Gastroesophageal sphincter (tissue), 4 donors: ENCODE results near the gene HBP1. TPM values are rescaled to one million over a fixed set of nuclear protein-coding genes. Genes with fewer than 3 reads are reported as not detected.

Experiments
- ATAC-seq: fragments of 150-250 bp; one replicate; pipeline ENCODE4 v1.9.1; 2016; ENCODE audit warnings: mild to moderate bottlenecking, moderate library complexity
- H3K27ac ChIP-seq, 4 donors: fragments of 200-600 bp; sonication (generic) in 3 of 4; 1 replicate in 3 of 4; 2 replicates in 1 of 4; pipeline ENCODE4 v1.5.1; 2016 to 2019
- H3K27me3 ChIP-seq: fragments of 200-600 bp; sonication (generic); one replicate; pipeline ENCODE4 v1.5.1; 2019
- H3K36me3 ChIP-seq, 2 donors: fragments of 200-600 bp; sonication (generic); one replicate each; pipeline ENCODE4 v1.5.1; 2019; ENCODE audit warnings: control low read depth in 1 of 2
- H3K4me1 ChIP-seq, 3 donors: fragments of 200-600 bp; sonication (generic); 1 replicate in 2 of 3; 2 replicates in 1 of 3; pipeline ENCODE4 v1.5.1; 2016 to 2019; ENCODE audit warnings: control low read depth in 2 of 3
- H3K4me3 ChIP-seq, 2 donors: fragments of 200-600 bp; sonication (generic); one replicate each; pipeline ENCODE4 v1.5.1; 2019; ENCODE audit warnings: mild to moderate bottlenecking in 1 of 2, moderate library complexity in 1 of 2
- H3K9me3 ChIP-seq, 3 donors: fragments of 200-600 bp; sonication (generic); one replicate each; pipeline ENCODE4 v1.5.1; 2017 to 2019; ENCODE audit warnings: control low read depth in 2 of 3
- EP300 ChIP-seq: sonication (generic); formaldehyde crosslinking; IDR thresholded peaks from one replicate; pipeline ENCODE4 v1.6.1; 2017; ENCODE audit warnings: antibody characterized with exemption, mild to moderate bottlenecking
- POLR2A ChIP-seq, 2 donors: fragments of 450-650 bp; IDR thresholded peaks; one replicate each; pipeline ENCODE4 v1.6.1; 2017; ENCODE audit warnings: antibody characterized with exemption in 2 of 2, mild to moderate bottlenecking in 2 of 2, moderate library complexity in 1 of 2
- POLR2AphosphoS5 ChIP-seq: sonication (generic); formaldehyde crosslinking; IDR thresholded peaks from one replicate; pipeline ENCODE4 v1.6.1; 2017; ENCODE audit warnings: antibody characterized with exemption
- WGBS, 2 donors: methylation state at CpG; one replicate each; pipeline ENCODE4 v1.1.5; 2018; ENCODE audit warnings: low coverage in 1 of 2; 5-methylcytosine and 5-hydroxymethylcytosine counted together
- total RNA-seq, 4 donors: library from RNA; depleted of rRNA; stranded (reverse); fragments of >200 nt; gene quantifications; one replicate each; pipeline ENCODE4 v1.1.0, GENCODE V29; 2016
- TF ChIP-seq, protein P1 (sequence below), 4 experiments: fragments of 200-600 bp in 2 of 4; fragments of 450-650 bp in 2 of 4; sonication (generic) in 1 of 4; IDR thresholded peaks; one replicate each; pipeline ENCODE4 v1.5.1; 2017 to 2019; ENCODE audit warnings: antibody characterized with exemption in 4 of 4, mild to moderate bottlenecking in 2 of 4, moderate library complexity in 2 of 4

HBP1 gene
- total RNA-seq, 4 donors from 2014 or later: 57.1 to 126 (median 118) TPM

DNA sequence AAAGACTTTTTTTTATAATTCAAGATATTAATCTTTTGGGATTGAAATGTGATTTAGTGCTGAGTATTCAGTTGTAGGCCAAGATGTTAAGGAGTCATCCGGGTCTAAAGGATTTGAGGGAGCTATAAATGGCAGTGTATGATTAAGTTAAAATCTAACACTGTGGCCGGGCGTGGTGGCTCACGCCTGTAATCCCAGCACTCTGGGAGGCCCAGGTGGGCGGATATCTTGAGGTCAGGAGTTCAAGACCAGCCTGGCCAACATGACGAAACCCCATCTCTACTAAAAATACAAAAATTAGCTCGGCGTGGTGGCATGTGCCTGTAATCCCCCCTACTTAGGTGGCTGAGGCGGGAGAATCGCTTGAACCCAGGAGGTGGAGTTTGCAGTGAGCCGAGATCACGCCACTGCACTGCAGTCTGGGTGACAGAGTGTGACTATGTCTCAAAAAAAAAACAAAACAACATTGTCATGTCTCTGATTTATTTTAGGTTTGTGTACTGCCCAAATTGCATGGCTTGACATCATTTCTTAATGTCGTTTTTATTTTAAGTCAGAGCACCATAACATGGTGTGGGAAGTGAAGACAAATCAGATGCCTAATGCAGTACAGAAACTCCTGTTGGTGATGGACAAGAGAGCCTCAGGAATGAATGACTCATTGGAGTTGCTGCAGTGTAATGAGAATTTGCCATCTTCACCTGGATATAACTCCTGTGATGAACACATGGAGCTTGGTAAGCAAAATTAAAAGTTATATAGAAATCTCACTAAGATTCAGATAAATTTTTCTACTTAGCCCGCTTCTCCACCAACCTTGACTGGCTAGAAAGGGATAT, 10.7 kb downstream of the HBP1 start:
- WGBS, 2 donors: 70 to 83% methylated on average over 7 to 12 of the region's 14 CpGs
- peaks cover 15 to 68% (median 17%) of the 10 kb centered on the region in 3 donors for H3K4me1 ChIP-seq
- no peak overlapping the region for H3K4me3 ChIP-seq
- H3K36me3 ChIP-seq: peaks cover 4 to 51% of the 10 kb centered on the region in 2 donors
- no peak for ATAC-seq
- TF ChIP-seq, protein P1, sequence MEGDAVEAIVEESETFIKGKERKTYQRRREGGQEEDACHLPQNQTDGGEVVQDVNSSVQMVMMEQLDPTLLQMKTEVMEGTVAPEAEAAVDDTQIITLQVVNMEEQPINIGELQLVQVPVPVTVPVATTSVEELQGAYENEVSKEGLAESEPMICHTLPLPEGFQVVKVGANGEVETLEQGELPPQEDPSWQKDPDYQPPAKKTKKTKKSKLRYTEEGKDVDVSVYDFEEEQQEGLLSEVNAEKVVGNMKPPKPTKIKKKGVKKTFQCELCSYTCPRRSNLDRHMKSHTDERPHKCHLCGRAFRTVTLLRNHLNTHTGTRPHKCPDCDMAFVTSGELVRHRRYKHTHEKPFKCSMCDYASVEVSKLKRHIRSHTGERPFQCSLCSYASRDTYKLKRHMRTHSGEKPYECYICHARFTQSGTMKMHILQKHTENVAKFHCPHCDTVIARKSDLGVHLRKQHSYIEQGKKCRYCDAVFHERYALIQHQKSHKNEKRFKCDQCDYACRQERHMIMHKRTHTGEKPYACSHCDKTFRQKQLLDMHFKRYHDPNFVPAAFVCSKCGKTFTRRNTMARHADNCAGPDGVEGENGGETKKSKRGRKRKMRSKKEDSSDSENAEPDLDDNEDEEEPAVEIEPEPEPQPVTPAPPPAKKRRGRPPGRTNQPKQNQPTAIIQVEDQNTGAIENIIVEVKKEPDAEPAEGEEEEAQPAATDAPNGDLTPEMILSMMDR (IDR thresholded peaks at IDR 0.05): no peak
- TF ChIP-seq EP300 (no peak), POLR2A (IDR thresholded peaks at IDR 0.05) (no peak), POLR2AphosphoS5 (no peak)
- H3K27me3 ChIP-seq: no peaks in the 10 kb centered on the region
- H3K9me3 ChIP-seq: no peaks in the 10 kb centered on the region
- H3K27ac ChIP-seq: peak overlapping the region in 1 of 4 donors; percentile 41

DNA sequence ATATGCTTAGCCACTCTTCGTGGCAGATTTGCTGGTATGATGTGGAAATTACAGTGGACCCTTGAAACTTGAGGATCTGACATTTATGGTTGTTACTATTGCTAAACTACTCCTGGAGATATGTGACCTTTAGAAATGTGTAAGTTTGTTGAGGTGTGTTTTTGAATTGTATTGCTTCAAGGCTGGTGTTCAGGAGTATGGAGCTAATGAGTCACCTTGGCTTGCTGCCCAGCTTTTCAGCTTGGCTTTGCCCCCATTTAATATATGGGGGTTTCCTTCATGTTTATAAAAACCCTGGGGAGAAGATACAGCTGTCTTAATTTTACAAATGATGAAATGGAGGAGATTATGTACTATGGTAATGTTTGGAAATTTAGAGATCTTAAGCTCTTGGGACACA, 11.6 kb downstream of the HBP1 start:
- H3K36me3 ChIP-seq: peaks cover 4 to 59% of the 10 kb centered on the region in 2 donors
- WGBS, 2 donors: 0 to 7% methylated on average over 1 of the region's 1 CpG
- TF ChIP-seq, protein P1 (IDR thresholded peaks at IDR 0.05): no peak
- TF ChIP-seq POLR2A (IDR thresholded peaks at IDR 0.05) (no peak), POLR2AphosphoS5 (no peak), EP300 (no peak)
- no peak for ATAC-seq
- peak overlapping the region in 2 of 4 donors; percentile 41 to 46 for H3K27ac ChIP-seq
- H3K4me3 ChIP-seq: no peak overlapping the region
- H3K4me1 ChIP-seq: peaks cover 15 to 66% (median 17%) of the 10 kb centered on the region in 3 donors
- H3K9me3 ChIP-seq: no peaks in the 10 kb centered on the region
- H3K27me3 ChIP-seq: no peaks in the 10 kb centered on the region

DNA sequence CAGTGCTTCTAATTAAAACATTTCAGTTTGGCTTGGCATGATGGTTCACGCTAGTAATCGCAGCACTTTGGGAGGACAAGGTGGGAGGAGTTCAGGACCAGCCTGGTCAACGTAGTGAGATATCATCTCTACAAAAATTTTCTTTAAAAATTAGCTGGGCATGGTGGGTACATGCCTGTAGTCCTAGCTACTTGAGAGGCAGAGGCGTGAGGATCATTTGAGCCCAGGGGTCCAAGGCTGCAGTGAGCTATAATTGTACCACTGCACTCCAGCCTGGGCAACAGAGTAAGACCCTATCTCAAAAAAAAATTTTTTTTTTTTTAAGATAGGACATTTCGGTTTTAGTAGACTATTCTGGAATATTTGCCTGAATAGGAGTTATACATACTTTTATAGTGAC, 12.4 kb downstream of the HBP1 start:
- 52 to 77% methylated on average over 5 of the region's 5 CpGs for WGBS, 2 donors
- no peak for ATAC-seq
- H3K4me1 ChIP-seq: peaks cover 15 to 58% (median 17%) of the 10 kb centered on the region in 3 donors
- peak overlapping the region in 1 of 4 donors; percentile 41 for H3K27ac ChIP-seq
- no peaks in the 10 kb centered on the region for H3K9me3 ChIP-seq
- no peak overlapping the region for H3K4me3 ChIP-seq
- H3K27me3 ChIP-seq: no peaks in the 10 kb centered on the region
- TF ChIP-seq POLR2AphosphoS5 (no peak), EP300 (no peak), POLR2A (IDR thresholded peaks at IDR 0.05) (no peak)
- TF ChIP-seq, protein P1 (IDR thresholded peaks at IDR 0.05): no peak
- H3K36me3 ChIP-seq: peaks cover 4 to 67% of the 10 kb centered on the region in 2 donors

DNA sequence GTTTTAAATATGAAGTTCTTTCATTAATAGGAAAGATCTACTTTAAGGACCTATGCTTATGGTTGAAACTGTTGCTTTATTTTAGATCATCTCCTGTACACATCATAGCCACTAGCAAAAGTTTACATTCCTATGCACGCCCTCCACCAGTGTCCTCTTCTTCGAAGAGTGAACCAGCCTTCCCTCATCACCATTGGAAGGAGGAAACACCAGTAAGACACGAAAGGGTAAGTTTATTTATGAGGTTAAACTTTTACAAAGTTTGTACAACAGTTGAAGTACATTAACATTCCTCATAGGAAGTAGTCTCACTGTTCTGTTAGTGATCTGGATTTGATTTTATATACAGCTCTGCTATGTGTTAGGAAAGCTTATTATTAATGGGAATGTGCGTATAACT, 16.9 kb downstream of the HBP1 start:
- Histone ChIP-seq H3K4me3 (no peak overlapping the region), H3K4me1 (peaks cover 0 to 17% (median under 1%) of the 10 kb centered on the region in 3 donors), H3K9me3 (no peaks in the 10 kb centered on the region), H3K36me3 (peaks cover 18 to 100% of the 10 kb centered on the region in 2 donors), H3K27ac (no peak overlapping the region), H3K27me3 (no peaks in the 10 kb centered on the region)
- TF ChIP-seq POLR2A (IDR thresholded peaks at IDR 0.05) (no peak), EP300 (no peak), POLR2AphosphoS5 (no peak)
- TF ChIP-seq, protein P1 (IDR thresholded peaks at IDR 0.05): no peak
- no peak for ATAC-seq
- WGBS, 2 donors: 52 to 66% methylated on average over 4 of the region's 4 CpGs

DNA sequence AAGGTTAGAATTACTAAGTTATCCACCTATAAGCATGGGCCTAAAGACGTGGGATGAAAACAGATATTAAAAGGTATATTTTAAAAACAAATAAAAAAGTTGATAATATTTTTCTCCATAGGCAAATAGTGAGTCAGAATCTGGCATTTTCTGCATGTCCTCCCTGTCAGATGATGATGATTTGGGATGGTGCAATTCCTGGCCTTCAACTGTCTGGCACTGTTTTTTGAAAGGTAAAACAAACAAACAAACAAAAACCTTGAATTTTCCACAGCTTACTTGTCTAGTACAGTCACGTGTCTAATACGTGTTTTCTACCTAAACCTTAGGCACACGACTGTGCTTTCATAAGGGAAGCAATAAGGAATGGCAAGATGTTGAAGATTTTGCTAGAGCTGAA, 17.4 kb downstream of the HBP1 start:
- Histone ChIP-seq H3K27me3 (no peaks in the 10 kb centered on the region), H3K9me3 (no peaks in the 10 kb centered on the region), H3K27ac (no peak overlapping the region), H3K36me3 (peaks cover 20 to 100% of the 10 kb centered on the region in 2 donors), H3K4me3 (no peak overlapping the region), H3K4me1 (peaks cover 0 to 12% (median 0%) of the 10 kb centered on the region in 3 donors)
- TF ChIP-seq POLR2A (IDR thresholded peaks at IDR 0.05) (no peak), POLR2AphosphoS5 (no peak), EP300 (no peak)
- TF ChIP-seq, protein P1 (IDR thresholded peaks at IDR 0.05): no peak
- 77 to 79% methylated on average over 4 of the region's 4 CpGs for WGBS, 2 donors
- ATAC-seq: no peak
